ENCODE measurements around the gene GSAP. TPM values are rescaled to one million over a fixed set of nuclear protein-coding genes. Genes with fewer than 3 reads are reported as not detected.

Gene GSAP
- total and polyA plus RNA-seq, 2 donors (not counting 3 experiments of a cell fraction or from before 2014, with no cell fraction given) = 2.3 to 5.8 TPM

- intact Hi-C loops (cut with micrococcal nuclease) = no loop called here
- H3K9ac ChIP-seq (replicated peaks; ENCODE audit: extremely low read depth, insufficient read depth, low read length) = no peak overlapping the region
- no peak for DNase-seq (ENCODE audit: low read depth, low spot score)
- FAIRE-seq = no peak
- H2AFZ ChIP-seq (ENCODE audit: low read depth, low read length) = no peak overlapping the region
- no peak overlapping the region for H3K4me3 ChIP-seq (replicated peaks in 1 of 3; ENCODE audit: insufficient read depth in 1 of 3, low read depth in 1 of 3, low read length in 3 of 3)
- no peaks in the 10 kb centered on the region for H3K9me1 ChIP-seq (replicated peaks; ENCODE audit: control insufficient read depth, extremely low read depth, insufficient read depth, low read length)
- no peaks in the 10 kb centered on the region for H3K27me3 ChIP-seq (ENCODE audit: control insufficient read depth in 2 of 2, insufficient read depth in 2 of 2, low read length in 2 of 2)
- H3K9me3 ChIP-seq (replicated peaks; ENCODE audit: control insufficient read depth, insufficient read depth, low read length) = no peaks in the 10 kb centered on the region
- no TSS peak for BruUV-seq (replicated peaks)
- dilution Hi-C loops (cut with MboI; ENCODE audit: extremely low pct_ligation_motif_present, low sequenced_read_pairs) = no loop called here
- H3K27ac ChIP-seq (ENCODE audit: insufficient read depth, low read depth, low read length) = no peak overlapping the region
- TF ChIP-seq JUN (IDR thresholded peaks at IDR 0.05; ENCODE audit: borderline replicate concordance, insufficient read depth, insufficient read length, low read depth) (no peak), GATA2 (IDR thresholded peaks at IDR 0.05; ENCODE audit: insufficient read depth, insufficient read length, low read depth, low read length) (no peak), FOS (IDR thresholded peaks at IDR 0.05; ENCODE audit: borderline replicate concordance, insufficient read depth, low read length) (no peak), MYC (IDR thresholded peaks at IDR 0.05; ENCODE audit: low read depth, low read length) (no peak), POLR2A (IDR thresholded peaks at IDR 0.05; ENCODE audit: low read depth, low read length) (no peak), POLR2AphosphoS5 (IDR thresholded peaks at IDR 0.05; ENCODE audit: insufficient read depth, low read depth, low read length) (no peak)
- H4K20me1 ChIP-seq (replicated peaks; ENCODE audit: control insufficient read depth, extremely low read depth, insufficient read depth, low read length) = no peaks in the 10 kb centered on the region
- H3K36me3 ChIP-seq (ENCODE audit: control insufficient read depth in 2 of 2, extremely low read depth in 1 of 2, insufficient read depth in 2 of 2, low read length in 2 of 2) = no peaks in the 10 kb centered on the region
- CTCF ChIA-PET = interaction anchor here (0.8 to 1.0 kb wide), 3 partner anchors 23 to 62 kb away, joined by 5 to 7 read pairs (median 5); no protein-coding TSS in a partner anchor
- no peaks in the 10 kb centered on the region for H3K79me2 ChIP-seq (ENCODE audit: control insufficient read depth, insufficient read depth, low read length)
- peaks cover 5% of the 10 kb centered on the region for H3K4me1 ChIP-seq (ENCODE audit: control insufficient read depth, extremely low read depth, insufficient read depth, low read length)
- POLR2A ChIA-PET = no interaction called here
- no peak overlapping the region for H3K4me2 ChIP-seq (ENCODE audit: insufficient read depth, low read length)
Observed at GRCh38 chr7:77270094-77270480, 146.1 kb downstream of the GSAP start.

DNA sequence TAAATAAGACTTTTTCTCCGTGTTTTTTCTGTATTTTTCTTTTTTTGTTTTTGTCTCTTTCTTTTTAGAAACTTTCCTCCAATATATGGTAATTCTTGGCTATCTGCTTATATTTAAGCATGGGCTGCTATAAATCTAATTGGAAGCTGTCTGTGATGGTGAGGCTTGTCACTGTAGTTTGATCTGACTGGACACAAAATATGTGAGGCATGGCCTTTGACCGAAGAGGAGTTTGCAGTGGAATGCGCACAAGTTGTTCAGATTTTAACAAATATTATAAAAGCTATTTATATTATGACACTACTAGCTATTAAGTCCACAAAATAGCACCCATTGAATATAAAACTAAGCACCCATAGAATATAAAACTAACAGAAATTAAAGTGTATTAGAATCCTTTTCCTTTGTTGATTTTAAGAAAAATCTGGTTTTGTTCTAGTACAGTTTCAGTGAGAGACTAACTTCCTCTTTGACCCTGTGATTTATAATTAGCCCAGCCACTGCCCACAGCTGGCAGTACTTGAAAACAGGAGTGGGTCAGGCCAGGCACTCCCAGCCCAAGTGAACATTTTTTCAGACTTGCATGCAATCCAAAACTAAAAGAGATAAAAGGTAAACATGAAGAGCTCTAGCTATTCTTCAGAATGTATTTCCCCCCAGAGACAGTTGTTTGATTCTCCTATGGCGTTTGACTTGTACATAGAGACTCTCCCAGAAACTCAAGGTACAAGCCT is 146.6 kb downstream of the GSAP start:
- no peak overlapping the region for H3K4me2 ChIP-seq (ENCODE audit: insufficient read depth, low read length)
- no peak overlapping the region for H3K27ac ChIP-seq (ENCODE audit: insufficient read depth, low read depth, low read length)
- no peaks in the 10 kb centered on the region for H3K36me3 ChIP-seq (ENCODE audit: control insufficient read depth in 2 of 2, extremely low read depth in 1 of 2, insufficient read depth in 2 of 2, low read length in 2 of 2)
- BruUV-seq (replicated peaks) = no TSS peak
- ChIA-PET CTCF (interaction anchor here (1.0 kb wide), 1 partner anchor 22 kb away, joined by 5 read pairs; no protein-coding TSS in a partner anchor), POLR2A (no interaction called here)
- H4K20me1 ChIP-seq (replicated peaks; ENCODE audit: control insufficient read depth, extremely low read depth, insufficient read depth, low read length) = no peaks in the 10 kb centered on the region
- no peak overlapping the region for H2AFZ ChIP-seq (ENCODE audit: low read depth, low read length)
- H3K27me3 ChIP-seq (ENCODE audit: control insufficient read depth in 2 of 2, insufficient read depth in 2 of 2, low read length in 2 of 2) = no peaks in the 10 kb centered on the region
- intact Hi-C loops (cut with micrococcal nuclease) (no loop called here), dilution Hi-C loops (cut with MboI; ENCODE audit: extremely low pct_ligation_motif_present, low sequenced_read_pairs) (no loop called here)
- no peaks in the 10 kb centered on the region for H3K9me1 ChIP-seq (replicated peaks; ENCODE audit: control insufficient read depth, extremely low read depth, insufficient read depth, low read length)
- no peak for TF ChIP-seq CTCF (IDR thresholded peaks at IDR 0.05; ENCODE audit: extremely low read depth in 1 of 2, insufficient read depth in 1 of 2, low read depth in 1 of 2, low read length in 2 of 2)
- no peak for TF ChIP-seq POLR2AphosphoS5 (IDR thresholded peaks at IDR 0.05; ENCODE audit: insufficient read depth, low read depth, low read length)
- TF ChIP-seq MYC (IDR thresholded peaks at IDR 0.05; ENCODE audit: low read depth, low read length) = no peak
- FAIRE-seq (no peak), DNase-seq (ENCODE audit: low read depth, low spot score) (no peak)
- no peaks in the 10 kb centered on the region for H3K79me2 ChIP-seq (ENCODE audit: control insufficient read depth, insufficient read depth, low read length)
- H3K9ac ChIP-seq (replicated peaks; ENCODE audit: extremely low read depth, insufficient read depth, low read length) = no peak overlapping the region
- H3K4me1 ChIP-seq (ENCODE audit: control insufficient read depth, extremely low read depth, insufficient read depth, low read length) = peaks cover 5% of the 10 kb centered on the region
- no peaks in the 10 kb centered on the region for H3K9me3 ChIP-seq (replicated peaks; ENCODE audit: control insufficient read depth, insufficient read depth, low read length)
- H3K4me3 ChIP-seq (replicated peaks in 1 of 3; ENCODE audit: insufficient read depth in 1 of 3, low read depth in 1 of 3, low read length in 3 of 3) = no peak overlapping the region

All from endothelial cell of umbilical vein (primary cell).